ENCODE results near the gene PPP3CA. TPM values are rescaled to one million over a fixed set of nuclear protein-coding genes. Genes with fewer than 3 reads are reported as not detected.

Gene PPP3CA
- total RNA-seq, 4 donors from 2014 or later = 41.1 to 69.5 (median 53.6) TPM

GRCh38 chr4:101033986-101034385 is 313.3 kb downstream of the PPP3CA start:
- TF ChIP-seq, protein P1, sequence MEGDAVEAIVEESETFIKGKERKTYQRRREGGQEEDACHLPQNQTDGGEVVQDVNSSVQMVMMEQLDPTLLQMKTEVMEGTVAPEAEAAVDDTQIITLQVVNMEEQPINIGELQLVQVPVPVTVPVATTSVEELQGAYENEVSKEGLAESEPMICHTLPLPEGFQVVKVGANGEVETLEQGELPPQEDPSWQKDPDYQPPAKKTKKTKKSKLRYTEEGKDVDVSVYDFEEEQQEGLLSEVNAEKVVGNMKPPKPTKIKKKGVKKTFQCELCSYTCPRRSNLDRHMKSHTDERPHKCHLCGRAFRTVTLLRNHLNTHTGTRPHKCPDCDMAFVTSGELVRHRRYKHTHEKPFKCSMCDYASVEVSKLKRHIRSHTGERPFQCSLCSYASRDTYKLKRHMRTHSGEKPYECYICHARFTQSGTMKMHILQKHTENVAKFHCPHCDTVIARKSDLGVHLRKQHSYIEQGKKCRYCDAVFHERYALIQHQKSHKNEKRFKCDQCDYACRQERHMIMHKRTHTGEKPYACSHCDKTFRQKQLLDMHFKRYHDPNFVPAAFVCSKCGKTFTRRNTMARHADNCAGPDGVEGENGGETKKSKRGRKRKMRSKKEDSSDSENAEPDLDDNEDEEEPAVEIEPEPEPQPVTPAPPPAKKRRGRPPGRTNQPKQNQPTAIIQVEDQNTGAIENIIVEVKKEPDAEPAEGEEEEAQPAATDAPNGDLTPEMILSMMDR (IDR thresholded peaks at IDR 0.05; ENCODE audit: low read depth) = no peak

DNA sequence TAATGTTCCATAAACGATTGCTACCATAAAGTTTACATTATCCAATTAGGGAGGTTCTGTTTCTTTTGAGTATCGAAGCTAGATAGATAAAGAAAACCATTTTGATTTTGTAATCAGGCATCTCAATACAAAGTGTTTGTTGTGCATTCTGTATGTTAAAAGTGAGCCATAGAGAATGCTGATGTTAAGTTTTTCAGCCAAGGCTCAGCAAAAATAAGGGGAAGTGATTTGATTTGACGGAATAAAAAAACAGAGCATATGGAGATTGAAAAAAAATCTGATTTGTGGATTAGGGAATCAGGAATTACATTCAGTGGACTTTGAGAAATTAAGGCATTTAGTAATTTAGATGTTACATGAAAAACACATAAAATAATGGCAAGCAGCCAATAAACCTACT is 314.8 kb downstream of the PPP3CA start:
- TF ChIP-seq, protein P1 (IDR thresholded peaks at IDR 0.05; ENCODE audit: low read depth) = no peak

- TF ChIP-seq, protein P1 (IDR thresholded peaks at IDR 0.05; ENCODE audit: low read depth) = no peak
Measured at GRCh38 chr4:101031971-101032370, 315.4 kb downstream of the PPP3CA start.

GRCh38 chr4:101028886-101029285 is 318.4 kb downstream of the PPP3CA start:
- TF ChIP-seq, protein P1 (IDR thresholded peaks at IDR 0.05; ENCODE audit: low read depth) = no peak

GRCh38 chr4:101027721-101028120 is 319.6 kb downstream of the PPP3CA start:
- TF ChIP-seq, protein P1 (IDR thresholded peaks at IDR 0.05; ENCODE audit: low read depth) = no peak

GRCh38 chr4:101025755-101026154 is 321.6 kb downstream of the PPP3CA start:
- TF ChIP-seq, protein P1 (IDR thresholded peaks at IDR 0.05; ENCODE audit: low read depth) = no peak

GRCh38 chr4:101022151-101023024 is 324.9 kb downstream of the PPP3CA start:
- TF ChIP-seq, protein P1 (IDR thresholded peaks at IDR 0.05; ENCODE audit: low read depth) = no peak
